Measurements from ENCODE around the gene ADAMTSL2. TPM values are rescaled to one million over a fixed set of nuclear protein-coding genes. Genes with fewer than 3 reads are reported as not detected.

ADAMTSL2 gene
- total RNA-seq, 1 experiment from 2014 or later = 0.16 TPM

DNA sequence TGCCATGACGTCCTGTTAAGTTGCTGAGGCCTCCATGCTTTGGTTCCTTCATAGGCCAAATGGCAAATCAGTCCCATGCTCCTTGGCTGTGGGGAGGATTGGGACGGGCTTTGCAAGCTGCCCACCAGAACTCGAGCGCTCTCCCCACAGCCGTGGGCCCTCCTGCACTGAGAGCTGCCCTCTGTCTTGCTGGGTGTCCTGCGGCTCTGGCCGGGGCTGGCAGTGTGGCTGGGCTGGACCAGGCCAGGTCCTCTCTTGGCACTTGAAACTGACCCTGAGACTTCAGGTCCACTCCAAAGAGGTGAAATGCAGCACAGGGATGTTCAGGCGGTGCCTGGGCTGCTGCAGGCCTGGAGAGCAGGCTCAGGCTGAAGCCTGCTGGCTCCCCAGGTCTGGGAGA lies 16.8 kb upstream of the ADAMTSL2 start:
- DNase-seq (ENCODE audit: low spot score) = no peak

DNA sequence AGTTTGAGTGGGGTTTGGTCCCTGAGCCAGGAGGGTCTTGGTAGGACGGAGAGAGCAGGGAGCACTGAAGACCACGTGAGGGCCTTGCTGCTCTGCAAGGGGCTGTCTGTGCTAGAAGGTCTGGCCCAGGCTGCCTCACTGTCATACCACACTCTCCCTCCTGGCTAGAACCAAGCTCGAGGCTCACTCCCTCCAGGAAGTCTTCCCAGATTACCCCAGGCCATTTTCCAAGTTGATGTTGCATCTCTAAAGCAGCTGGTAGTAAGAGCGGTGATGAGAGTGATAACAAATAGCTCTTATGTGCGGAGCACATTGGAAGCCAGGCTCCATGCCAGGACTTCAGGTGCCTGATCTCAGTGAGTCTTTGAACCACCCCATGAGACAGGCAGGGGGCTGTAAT lies 16.3 kb upstream of the ADAMTSL2 start:
- DNase-seq (ENCODE audit: low spot score) = no peak

DNA sequence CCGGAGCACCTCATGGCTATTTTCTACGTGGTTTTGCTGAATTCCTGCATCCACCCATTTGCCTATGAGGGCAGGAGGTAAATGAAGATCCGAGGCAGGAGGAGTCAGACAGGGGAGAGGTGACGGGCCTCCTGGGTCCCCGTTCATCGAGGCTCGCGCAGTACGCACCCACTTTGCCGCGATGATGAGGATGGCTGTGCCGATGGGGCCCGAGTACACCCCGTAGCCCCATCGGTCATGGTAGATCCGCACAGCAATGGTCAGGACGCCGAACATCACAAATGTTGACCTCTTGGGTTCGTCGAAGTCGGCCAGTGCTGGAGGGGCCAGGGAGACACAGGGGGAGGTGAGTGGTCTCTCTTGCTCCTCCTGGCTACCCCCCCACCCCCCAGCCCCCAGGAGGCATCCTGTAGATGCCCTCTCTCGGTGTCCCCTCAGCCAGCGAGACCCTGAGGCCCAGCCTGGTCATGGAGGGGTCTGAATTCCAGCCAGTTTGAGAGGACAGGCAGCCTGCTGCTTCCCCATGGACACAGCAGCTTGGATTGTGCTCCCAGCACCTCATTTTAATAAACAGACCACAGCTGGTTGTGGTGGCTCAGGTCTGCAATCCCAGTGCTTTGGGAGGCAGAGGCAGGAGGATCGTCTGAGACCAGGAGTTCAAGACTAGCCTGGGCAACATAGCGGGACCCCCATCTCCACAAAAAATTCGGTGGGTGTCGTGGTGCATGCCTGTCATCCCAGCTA lies 15.6 kb upstream of the ADAMTSL2 start:
- DNase-seq (ENCODE audit: low spot score) = no peak

DNA sequence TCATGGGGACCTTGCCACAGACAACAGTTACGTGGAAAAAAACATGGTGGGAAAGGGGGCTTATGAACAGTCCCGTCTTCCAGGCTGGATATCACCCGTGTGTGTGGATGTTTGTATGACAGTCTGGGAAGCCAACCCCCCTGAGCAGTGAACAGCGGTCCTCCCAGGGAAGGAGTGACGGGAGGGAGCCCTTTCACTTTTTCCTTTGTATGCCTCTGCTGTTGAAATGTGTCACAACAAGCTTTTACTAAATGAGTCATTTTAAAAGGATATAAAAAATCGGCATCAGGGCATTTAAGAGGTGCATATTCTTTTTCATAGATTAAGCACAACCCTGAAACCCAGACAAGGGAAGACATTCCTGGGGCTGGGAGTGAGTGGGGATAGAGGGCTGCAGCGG lies 14.8 kb upstream of the ADAMTSL2 start:
- DNase-seq (ENCODE audit: low spot score) = no peak

DNA sequence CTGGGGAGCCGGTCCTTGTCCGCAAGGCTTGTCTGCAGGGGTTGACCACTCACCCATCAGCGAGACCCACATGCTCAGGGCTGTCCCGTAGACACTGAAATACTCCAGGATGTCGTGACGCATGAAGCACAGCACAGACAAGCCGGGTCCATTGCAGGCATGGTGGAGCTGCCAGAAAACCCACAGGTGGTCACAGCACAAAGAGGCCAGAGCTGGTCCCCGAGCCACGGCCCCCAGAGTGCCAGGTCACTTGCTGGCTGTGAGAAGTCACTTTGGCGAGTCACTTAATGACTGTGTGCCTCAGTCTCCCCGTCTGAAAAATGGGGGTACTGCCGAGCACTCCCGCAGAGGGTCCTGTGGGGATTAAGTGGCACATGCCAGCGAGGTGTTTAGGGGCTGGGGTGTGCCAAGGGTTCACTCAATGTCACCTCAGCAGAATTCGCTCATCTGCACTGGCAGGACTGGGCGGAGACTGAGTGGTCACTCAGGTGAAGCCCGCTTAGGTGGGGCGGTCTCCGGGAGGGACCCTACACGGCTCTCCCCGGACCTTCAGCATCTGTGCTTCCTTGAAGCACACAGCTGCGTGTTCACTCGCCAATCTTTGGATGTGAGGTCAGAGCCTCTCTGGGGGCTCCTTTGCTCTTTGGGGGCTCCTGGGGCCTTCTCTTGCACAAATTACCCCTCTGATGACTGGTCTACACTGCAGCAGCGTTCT lies 14.2 kb upstream of the ADAMTSL2 start:
- no peak for DNase-seq (ENCODE audit: low spot score)

DNA sequence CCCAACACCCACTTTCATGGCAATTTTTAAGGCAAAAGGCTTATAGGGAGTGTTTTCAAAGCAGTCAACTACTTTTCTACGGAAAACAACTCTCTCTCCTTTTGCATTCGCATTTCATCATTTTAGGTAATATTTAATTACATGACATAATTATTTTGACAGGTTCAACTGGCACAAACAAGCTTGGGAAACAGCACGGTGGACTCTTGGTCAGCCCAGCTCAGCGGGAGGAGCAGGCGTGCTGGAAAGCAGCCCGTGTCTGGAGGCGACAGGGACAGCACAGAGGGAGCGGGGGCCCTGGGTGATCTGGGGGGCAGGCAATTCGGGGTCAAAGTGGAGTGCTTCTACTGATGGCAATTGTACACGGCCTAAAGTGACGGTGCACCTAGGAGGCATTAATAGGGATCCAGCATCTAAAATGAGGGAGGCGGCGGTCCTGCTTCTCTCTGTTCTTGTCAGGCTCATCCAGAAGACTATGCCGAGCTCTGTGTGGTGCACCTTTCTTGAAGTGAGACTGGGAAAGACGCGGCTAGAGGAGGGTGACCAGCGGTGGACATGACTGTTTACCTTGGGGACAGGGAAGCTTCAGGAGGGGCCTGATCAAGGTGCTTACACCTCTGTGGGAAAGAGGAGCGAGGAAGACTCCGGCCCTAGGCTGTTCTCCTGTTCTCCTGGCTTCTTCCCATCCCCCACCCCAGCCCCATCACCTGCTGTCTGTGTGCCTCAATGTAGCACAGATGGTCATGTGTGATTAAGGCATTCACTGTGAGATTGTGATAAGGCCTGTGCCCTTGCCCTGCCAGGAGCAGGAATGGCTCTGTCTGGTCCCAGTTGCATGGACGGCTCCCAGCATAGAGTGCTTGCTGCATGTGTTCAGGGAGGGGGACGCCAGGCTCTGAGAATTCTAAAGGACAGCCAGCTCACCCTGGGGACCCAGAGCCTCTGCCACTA lies 13.1 kb upstream of the ADAMTSL2 start:
- DNase-seq (ENCODE audit: low spot score) = no peak

DNA sequence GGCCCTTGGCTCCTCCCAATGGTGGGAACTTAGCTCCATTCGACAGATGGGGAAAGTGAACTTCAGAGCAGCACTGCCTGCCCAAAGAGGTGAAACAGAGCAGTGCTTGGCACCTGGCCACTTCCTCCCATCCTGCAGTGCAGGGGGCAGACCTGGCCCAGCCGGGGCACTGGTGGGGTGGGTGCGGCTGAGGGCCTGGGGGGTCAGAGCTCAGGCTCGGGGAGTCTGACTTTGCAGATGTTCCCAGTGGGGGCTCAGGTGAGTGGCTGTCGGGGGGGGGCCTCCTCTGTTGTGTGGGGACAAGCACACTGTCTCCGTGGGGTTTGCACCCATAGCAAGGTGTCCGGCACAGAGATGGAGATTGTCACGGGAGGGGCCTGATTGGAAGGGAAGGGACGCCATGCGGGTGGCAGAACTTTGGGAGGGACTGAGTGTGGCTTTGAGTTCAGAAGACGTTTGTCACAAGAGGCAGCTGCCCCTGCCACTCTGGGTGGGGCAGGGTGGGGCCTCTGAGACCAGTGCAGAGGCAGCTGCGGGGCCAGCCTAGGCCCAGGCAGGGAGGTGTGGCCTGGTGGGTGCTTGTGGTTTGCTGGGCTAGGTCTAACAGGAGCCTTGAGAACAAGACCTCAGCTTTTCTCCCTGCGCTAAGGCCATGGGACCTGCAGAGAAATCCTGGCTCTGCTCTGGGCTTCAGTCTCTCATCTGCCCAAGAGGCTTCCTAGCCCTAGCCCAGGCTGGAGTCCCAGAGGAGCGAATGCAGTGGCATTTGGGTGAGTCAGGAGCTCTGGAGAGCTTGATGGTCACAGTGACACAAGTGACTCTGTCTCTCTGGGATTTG lies 12.2 kb upstream of the ADAMTSL2 start:
- DNase-seq (ENCODE audit: low spot score) = no peak

DNA sequence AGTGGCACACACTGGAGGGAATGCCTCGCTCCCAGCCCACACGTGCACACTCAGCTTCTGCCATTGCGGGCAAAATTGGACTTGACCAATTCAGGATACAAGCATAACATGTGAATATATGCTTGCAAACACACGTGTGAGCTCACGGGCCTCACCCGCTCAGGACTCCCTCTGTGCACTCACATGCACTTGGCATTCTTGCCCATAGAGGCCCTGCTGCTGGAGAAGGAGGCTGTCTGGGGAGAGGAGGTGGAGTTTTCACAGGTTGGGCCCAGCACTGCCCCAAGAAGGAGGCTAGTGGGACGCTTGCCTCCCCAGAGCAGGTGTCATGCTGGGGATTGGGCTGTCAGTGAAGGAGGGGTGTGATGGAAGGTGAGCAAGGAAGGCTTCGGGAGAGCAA lies 11.4 kb upstream of the ADAMTSL2 start:
- DNase-seq (ENCODE audit: low spot score) = no peak

DNA sequence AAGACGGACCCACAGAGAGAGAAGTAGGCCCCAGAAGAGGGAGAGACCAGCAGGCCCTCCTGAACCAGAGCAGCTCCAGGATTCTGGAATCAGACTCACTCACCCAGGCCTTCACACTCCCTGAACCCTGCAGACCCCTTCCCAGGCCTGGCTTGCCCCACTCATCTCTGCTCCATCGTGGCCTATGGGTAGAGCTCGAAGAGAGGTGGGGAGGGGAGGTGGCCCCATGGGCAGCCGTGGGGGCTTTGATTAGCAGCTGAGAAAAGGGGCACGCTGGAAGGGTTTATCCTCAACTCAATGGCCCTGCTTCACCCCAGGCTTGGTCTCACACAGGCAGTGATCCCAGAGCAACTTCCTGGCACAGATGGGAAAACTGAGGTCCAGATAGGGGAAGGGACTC lies 10.4 kb upstream of the ADAMTSL2 start:
- DNase-seq (ENCODE audit: low spot score) = no peak

DNA sequence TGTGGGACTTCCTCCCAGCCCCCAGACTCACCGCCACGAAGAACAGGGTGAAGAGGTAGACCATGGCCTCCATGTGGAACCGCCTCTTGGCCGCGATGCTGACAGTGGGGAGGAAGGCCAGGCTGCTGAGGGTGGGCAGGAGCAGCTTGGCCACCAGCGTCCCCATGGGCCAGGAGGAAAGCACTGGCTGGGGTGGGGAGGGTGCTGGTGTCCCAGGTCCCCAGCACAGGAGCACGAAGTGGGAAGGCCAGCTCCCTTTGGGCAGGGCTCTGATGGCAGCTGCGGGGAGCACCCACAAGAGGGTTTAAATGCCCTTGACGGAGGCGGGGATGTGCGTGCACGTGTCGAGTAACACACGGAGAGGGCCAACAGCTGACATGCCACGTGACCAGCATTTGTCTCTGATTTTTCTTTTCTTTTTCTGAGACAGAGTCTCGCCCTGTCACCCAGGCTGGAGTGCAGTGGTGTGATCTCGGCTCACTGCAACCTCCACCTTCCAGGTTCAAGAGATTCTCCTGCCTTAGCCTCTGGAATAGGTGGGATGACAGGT lies 9.8 kb upstream of the ADAMTSL2 start, which contains the start of gene MYMK:
MYMK (minus strand) TSS at position 281 of the 550 bp plus-strand sequence; CDS start at position 166, 115 bp downstream.
- no peak for DNase-seq (ENCODE audit: low spot score)

DNA sequence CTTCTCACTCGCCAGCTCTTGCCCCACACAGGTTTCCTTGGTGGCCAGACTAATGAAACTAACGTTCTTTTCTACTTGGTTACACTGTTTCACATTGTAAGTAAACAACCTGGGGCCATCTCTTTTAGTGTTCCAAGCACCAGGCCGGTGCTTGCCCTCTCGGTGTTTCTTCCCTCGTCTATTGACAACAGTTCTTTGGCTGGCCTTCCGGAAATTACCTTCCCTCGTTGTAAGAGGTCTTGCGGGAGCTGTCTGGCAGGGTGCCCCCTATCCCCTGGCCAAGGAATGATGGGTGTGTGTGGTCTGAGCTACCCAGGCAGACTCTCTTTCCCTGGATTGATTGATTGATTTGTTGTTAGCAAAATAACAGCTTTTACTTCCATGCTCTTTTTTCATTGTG lies 8.8 kb upstream of the ADAMTSL2 start:
- no peak for DNase-seq (ENCODE audit: low spot score)

DNA sequence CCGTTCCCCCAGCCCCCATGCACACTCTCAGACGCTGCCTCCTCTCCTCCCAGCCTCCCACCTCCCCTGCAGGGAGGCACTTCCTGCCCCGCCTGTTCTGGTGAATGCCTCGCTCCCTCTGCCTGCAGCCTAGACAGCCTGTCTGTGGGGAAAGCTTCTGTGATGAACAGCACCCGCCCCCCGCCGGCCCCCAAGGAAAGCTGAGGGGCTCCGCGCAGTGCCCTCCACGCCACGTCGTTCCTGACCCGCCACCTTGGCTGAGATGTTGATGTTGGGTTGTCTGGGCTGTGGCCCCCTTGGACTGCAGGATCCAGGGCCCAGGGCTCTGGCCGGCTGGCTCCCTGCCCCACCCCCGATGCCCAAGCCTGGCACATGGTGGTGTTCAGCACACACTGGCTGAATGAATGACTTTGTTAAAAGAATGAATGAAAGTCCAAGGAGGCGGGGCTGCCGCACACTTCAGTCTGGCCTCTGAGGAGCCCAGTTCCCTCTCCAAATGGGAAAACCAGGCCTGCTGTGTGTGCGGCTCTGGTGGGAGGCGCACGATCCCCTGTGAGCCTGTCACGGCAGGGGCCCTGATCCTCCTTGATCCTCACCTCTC lies 7.7 kb upstream of the ADAMTSL2 start:
- peak; percentile 54 for DNase-seq (ENCODE audit: low spot score)

DNA sequence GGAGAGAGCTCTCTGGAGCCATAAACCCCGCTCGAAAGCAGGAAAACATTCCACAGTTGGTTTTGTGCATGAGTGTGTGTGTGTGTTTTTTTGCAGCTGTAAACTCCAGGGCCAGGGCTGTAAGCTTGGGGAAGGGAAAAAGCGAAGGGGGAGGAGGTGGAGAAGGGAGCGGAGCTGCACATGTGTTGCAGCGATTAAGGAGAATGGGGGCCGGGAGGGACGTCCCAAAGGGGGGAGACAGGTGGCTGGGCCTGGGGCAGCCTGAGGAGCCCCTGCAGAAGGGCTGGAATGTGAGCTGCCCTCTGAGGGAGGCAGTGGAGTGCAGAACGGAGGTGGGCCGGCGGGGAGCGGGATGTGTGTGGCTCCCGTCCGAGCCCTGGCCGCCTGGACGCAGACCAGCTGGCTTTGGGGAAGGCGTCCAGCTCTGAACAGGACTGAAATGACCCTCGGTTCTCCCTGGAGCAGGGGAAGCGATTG lies 7.0 kb upstream of the ADAMTSL2 start:
- no peak for DNase-seq (ENCODE audit: low spot score)

DNA sequence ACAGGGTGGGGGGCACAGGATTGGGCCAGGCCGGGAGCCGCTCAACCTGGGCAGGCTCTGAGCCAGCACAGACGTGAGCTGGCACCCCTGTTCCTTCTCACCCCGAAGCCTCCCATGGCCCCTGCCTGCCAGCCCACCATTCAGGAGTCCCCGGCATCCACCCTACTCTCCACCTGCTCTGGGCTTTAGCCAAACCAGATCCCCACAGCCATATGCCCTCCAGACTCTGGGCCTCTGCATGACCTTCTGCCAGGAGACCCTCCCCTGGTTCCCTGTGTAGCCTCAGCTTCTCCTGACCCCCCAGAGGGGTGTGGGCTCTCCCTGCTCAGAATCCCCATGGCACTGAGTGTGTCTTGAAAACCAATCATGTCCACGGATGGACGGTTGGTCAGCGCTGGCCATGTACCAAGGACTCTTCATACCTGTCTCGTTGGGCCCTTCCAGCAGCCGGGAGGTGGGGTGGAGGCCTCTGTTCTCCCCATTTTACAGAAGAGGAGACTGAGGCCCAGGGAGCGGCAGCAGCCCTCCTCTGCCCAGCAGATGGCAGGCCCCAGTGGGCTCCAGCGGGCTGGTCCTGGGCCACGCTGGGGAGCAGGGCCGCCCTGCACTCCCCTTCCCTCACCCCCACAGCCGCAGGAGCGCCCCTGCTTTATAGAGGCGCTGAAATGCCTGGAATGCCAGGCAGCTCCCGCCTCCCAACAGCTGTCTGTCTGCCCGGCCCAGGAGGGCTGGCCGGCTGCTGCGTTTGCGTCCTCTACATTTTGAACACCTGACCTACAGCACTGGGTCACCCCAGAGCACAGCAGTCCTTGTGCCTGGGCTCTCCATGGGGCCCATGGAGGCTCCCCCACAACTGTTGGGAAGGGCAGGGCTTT lies 6.3 kb upstream of the ADAMTSL2 start:
- no peak for DNase-seq (ENCODE audit: low spot score)

DNA sequence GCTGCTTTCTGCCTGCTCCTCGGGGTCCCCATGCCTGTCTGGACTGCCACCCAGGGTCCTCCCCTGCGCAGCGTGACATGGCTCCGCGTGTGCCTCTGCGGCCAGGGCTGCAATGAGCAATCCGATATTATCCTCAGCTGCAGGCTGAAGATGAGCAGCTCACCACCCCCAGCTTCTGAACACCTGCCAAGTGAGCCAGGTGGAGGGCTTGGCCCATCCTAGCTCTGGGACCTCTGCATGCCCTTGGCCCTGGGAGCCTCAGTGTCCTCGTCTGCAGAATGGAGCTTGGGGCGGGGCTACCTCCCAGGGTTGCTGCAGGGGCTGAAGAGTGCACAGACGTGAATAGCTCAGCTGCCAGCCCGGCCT lies 5.6 kb upstream of the ADAMTSL2 start:
- DNase-seq (ENCODE audit: low spot score) = no peak

DNA sequence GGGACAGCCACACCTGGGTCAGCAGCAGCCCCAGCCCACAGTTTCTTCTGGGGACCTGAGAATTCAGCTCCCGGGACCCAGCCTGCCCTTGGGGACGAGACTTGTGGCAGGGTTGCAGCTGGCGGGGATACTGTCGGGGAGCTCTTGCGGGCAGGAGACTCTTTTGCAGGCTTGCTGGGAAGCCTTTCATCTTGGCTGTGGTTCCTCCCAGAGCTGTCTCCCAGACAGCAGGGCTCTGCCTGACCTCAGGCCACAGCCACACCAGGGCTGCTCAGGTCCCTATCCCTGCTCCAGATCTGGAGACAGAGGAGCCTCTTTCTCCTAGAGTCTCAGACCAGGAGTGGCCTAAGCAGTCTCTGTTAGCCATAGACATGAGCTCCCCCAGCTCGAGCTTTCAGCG lies 5.0 kb upstream of the ADAMTSL2 start:
- no peak for DNase-seq (ENCODE audit: low spot score)

DNA sequence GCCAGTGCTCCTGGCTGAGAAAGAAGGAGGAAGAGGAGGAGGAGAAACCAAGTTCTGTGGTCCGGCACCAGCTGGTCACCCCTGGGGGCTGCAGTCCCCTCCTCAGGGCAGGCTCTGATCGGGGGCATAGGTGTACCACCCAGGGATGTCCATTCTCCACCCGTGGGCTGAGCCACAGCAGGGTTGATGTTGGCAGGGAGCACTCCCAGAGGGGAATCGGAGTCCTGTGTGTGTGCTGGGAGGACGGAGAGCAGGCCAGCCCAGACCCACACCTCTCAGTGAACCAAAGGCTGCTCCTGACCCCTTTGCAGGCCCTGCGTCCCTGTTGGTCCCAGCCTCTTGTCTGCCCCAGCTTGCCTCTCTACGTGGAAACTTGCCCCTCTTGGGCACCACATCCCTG lies 4.6 kb upstream of the ADAMTSL2 start:
- no peak for DNase-seq (ENCODE audit: low spot score)

DNA sequence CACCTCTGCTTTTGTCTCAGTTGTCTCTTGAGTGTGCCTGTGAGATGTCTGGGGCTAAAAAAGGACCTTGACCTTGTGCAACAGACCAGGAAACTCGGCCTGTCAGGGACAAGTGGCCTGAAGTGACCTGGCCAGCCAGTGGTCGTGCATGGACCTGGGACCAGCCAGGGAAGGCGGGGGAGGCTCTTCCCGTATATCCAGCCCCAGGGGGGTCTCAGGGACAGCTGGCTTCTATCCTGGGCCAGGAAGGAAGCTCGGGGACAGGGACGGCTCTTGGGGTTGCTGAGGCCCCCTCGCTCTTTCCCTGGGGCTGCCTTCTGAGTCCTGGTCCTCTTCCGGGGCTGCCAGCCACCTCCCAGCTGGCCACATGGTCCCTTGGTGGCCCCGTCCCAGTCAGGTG lies 3.2 kb upstream of the ADAMTSL2 start:
- DNase-seq (ENCODE audit: low spot score) = no peak

DNA sequence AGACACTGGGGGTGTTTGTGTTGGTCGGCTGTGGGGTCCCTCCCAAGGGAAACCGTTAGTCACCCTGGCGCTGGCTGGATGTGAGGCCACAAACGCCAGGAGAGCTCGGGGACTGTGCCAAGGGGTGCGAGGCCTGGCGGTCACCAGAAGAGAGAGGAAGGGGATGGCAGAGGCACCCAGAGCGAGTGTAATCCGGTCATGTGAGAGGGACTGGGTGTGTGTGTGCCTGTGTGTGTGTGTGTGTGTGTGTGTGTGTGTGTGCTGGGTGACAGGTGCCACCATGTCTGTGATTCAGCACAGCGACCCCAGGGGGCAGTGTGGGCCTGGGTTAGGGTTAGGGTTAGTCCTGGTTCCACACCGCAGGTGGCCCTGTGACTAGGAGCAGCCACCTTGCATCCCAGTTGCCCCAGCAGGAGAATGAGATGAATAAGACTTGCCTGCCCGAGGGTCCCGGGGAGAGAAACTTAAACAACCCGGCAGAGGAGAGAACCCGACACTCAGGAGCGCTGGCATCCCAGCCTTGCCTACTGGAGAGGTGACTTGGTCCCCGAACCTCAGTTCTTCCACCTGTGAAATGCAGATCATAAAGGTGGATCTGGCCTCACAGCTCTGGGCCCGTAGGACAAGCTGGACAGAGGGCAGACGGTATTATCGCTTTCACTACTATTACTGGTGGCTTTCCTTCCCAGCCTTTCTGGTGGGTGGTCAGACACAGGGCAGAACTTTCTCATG lies 1.4 kb upstream of the ADAMTSL2 start:
- peak; percentile 71 for DNase-seq (ENCODE audit: low spot score)
